ENCODE results near the gene SRXN1. TPM values are rescaled to one million over a fixed set of nuclear protein-coding genes. Genes with fewer than 3 reads are reported as not detected.

SRXN1 gene
- polyA plus RNA-seq, 1 experiment: 50.9 TPM

DNA sequence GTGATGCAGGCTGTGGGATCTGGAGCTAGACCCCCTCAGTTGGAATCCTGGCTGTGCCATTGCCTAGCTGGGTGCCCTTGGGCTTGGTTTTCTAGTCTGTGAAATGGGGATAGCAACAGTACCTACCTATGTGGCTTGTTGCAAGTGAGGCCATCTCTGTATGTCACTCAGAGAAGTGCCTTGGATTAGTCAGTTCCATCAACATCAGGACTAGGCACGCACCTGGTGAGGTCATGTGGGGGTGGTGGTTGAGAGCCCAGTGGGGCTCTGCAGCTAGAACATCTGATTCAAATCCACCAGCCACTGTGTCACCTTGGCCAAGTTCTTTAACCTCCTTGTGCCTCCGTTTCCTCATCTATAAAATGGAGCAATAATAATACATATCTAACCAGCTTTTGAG, 55.4 kb downstream of the SRXN1 start:
- CTCF ChIA-PET: interaction anchor here (1.3 kb wide), 1 partner anchor 11 kb away, joined by 4 read pairs; no protein-coding TSS in a partner anchor

More for the DNA sequence above, 55.4 kb downstream of the SRXN1 start:
- no peak for DNase-seq (ENCODE audit: low read depth)
- Histone ChIP-seq H3K36me3 (ENCODE audit: control insufficient read depth, insufficient read depth, low read length) (no peaks in the 10 kb centered on the region), H3K4me3 (ENCODE audit: low read depth, low read length) (no peak overlapping the region), H3K27me3 (ENCODE audit: control insufficient read depth, insufficient read depth, low read length) (no peaks in the 10 kb centered on the region)
- TF ChIP-seq, protein P1, sequence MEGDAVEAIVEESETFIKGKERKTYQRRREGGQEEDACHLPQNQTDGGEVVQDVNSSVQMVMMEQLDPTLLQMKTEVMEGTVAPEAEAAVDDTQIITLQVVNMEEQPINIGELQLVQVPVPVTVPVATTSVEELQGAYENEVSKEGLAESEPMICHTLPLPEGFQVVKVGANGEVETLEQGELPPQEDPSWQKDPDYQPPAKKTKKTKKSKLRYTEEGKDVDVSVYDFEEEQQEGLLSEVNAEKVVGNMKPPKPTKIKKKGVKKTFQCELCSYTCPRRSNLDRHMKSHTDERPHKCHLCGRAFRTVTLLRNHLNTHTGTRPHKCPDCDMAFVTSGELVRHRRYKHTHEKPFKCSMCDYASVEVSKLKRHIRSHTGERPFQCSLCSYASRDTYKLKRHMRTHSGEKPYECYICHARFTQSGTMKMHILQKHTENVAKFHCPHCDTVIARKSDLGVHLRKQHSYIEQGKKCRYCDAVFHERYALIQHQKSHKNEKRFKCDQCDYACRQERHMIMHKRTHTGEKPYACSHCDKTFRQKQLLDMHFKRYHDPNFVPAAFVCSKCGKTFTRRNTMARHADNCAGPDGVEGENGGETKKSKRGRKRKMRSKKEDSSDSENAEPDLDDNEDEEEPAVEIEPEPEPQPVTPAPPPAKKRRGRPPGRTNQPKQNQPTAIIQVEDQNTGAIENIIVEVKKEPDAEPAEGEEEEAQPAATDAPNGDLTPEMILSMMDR (IDR thresholded peaks at IDR 0.05; ENCODE audit: insufficient read depth, low read depth, low read length): no peak
- POLR2A ChIA-PET: no interaction called here

Other genes with a start within 250 kb of the SRXN1 start
- gene RBCK1, start 244.9 kb downstream of the SRXN1 start, polyA plus RNA-seq (2011; rRNA removed): 86.6 and 130 TPM in 2 replicates
- 46.1 and 63.7 TPM in 2 replicates for gene TBC1D20, start 190.7 kb downstream of the SRXN1 start, polyA plus RNA-seq (2011; rRNA removed)
- gene CSNK2A1, start 109.4 kb downstream of the SRXN1 start, polyA plus RNA-seq (2011; rRNA removed): 71.5 and 95.3 TPM in 2 replicates
- gene TCF15, start 42.9 kb downstream of the SRXN1 start, polyA plus RNA-seq (2011; rRNA removed): not detected in 2 replicates
- gene SCRT2, start 22.6 kb upstream of the SRXN1 start, polyA plus RNA-seq (2011; rRNA removed): not detected in 2 replicates
- not detected in 2 replicates for gene SLC52A3, start 115.3 kb upstream of the SRXN1 start, polyA plus RNA-seq (2011; rRNA removed)
- 2.9 and 4.2 TPM in 2 replicates for gene FAM110A, start 180.5 kb upstream of the SRXN1 start, polyA plus RNA-seq (2011; rRNA removed)